Right lobe of liver (tissue), 6 donors: Measurements from ENCODE around the gene MME. TPM values are rescaled to one million over a fixed set of nuclear protein-coding genes. Genes with fewer than 3 reads are reported as not detected.

Experiments
- ATAC-seq, 4 donors: fragments of 200-7000 bp; cut with Tn5 transposase; one replicate each; pipeline ENCODE4 v1.9.1; 2020; ENCODE audit warnings: mild to moderate bottlenecking in 4 of 4, moderate library complexity in 4 of 4
- DNase-seq, 3 donors: peaks; one replicate each; pipeline ENCODE4 v3.0.0-alpha.2; 2020
- H3K27ac ChIP-seq, 3 donors: fragments of 200-600 bp; one replicate each; pipeline ENCODE4 v1.8.0; 2022
- H3K27me3 ChIP-seq, 2 donors: fragments of 200-600 bp; one replicate each; pipeline ENCODE4 v1.8.0; 2022
- H3K36me3 ChIP-seq, 4 donors: fragments of 200-600 bp; sonication (generic) in 1 of 4; one replicate each; pipeline versions ENCODE4 v1.5.1 to v1.8.0; 2017 to 2022; ENCODE audit warnings: control low read depth in 1 of 4
- H3K4me1 ChIP-seq, 4 donors: fragments of 200-600 bp; sonication (generic) in 1 of 4; one replicate each; pipeline versions ENCODE4 v1.5.1 to v1.8.0; 2017 to 2022; ENCODE audit warnings: control low read depth in 1 of 4
- H3K4me3 ChIP-seq, 3 donors: fragments of 200-600 bp; one replicate each; pipeline ENCODE4 v1.8.0; 2022
- H3K9me3 ChIP-seq, 4 donors: fragments of 200-600 bp; sonication (generic) in 1 of 4; one replicate each; pipeline versions ENCODE4 v1.5.1 to v1.8.0; 2017 to 2022; ENCODE audit warnings: control low read depth in 1 of 4
- CTCF ChIP-seq, 4 donors: fragments of 200-600 bp in 3 of 4; fragments of 450-650 bp in 1 of 4; IDR thresholded peaks; one replicate each; pipeline versions ENCODE4 v1.5.1 to v1.8.0; 2016 to 2022; ENCODE audit warnings: antibody characterized with exemption in 4 of 4, mild to moderate bottlenecking in 2 of 4
- POLR2A ChIP-seq: fragments of 450-650 bp; IDR thresholded peaks from one replicate; pipeline ENCODE4 v1.6.1; 2017; ENCODE audit warnings: antibody characterized with exemption, mild to moderate bottlenecking
- WGBS: methylation state at CpG from one replicate; pipeline ENCODE4 v1.1.6; 2018; ENCODE audit warnings: low coverage, low lambda C conversion rate; ENCODE audit not compliant: insufficient coverage; ENCODE audit errors: missing lambda C conversion rate; 5-methylcytosine and 5-hydroxymethylcytosine counted together
- intact Hi-C, 2 donors: fragments of 100-400 bp; cut with DNase I; formaldehyde crosslinking; loops; one replicate each; pipeline versions ENCODE4 v1.11.2 to v1.14.1; 2022
- total RNA-seq, 6 experiments: library from RNA; depleted of rRNA in 2 of 6; stranded (reverse); fragments of >200 nt in 2 of 6; fragmentation: NEBNext Ultra II Directional in 3 of 6; extraction: Animal tissue kit (Norgen Biotek cat#: 25700) in 3 of 6; gene quantifications; one replicate each; pipeline versions ENCODE4 v1.1.0 to v1.2.4, GENCODE V29; 2016 to 2023
- donor health status: DM: no; HTN: yes; CAD: no.
- donor health status: DM: no; HTN: no; CAD: no.
- donor health status: DM: no; HTN: no; CAD: no.
- donor health status: DM: no; HTN: yes; CAD: no.
- donor health status: DM: no; HTN: yes; CAD: no.

MME gene
- total RNA-seq, 6 experiments from 2014 or later: 9.9 to 79.1 (median 35.1) TPM

- Histone ChIP-seq H3K4me1 (no peaks in the 10 kb centered on the region), H3K27ac (no peak overlapping the region), H3K4me3 (no peak overlapping the region), H3K36me3 (peaks cover 0 to 4% (median 0%) of the 10 kb centered on the region in 4 donors), H3K9me3 (no peaks in the 10 kb centered on the region), H3K27me3 (no peaks in the 10 kb centered on the region)
- DNase-seq: no peak
- intact Hi-C loops: no loop called here
- no peak for ATAC-seq
- no peak for TF ChIP-seq POLR2A
- no peak for TF ChIP-seq CTCF (IDR thresholded peaks at IDR 0.05)
- 72% methylated on average over 3 of the region's 7 CpGs for WGBS
Observed at GRCh38 chr3:155093261-155093660, 13.1 kb downstream of the MME start.

- no peaks in the 10 kb centered on the region for H3K27me3 ChIP-seq
- DNase-seq (no peak), ATAC-seq (no peak)
- H3K9me3 ChIP-seq: no peaks in the 10 kb centered on the region
- H3K4me1 ChIP-seq: no peaks in the 10 kb centered on the region
- H3K36me3 ChIP-seq: no peaks in the 10 kb centered on the region
- H3K27ac ChIP-seq: no peak overlapping the region
- WGBS: 83% methylated on average over 3 of the region's 4 CpGs
- intact Hi-C loops: no loop called here
- TF ChIP-seq POLR2A (no peak), CTCF (IDR thresholded peaks at IDR 0.05) (no peak)
- no peak overlapping the region for H3K4me3 ChIP-seq
Observed at GRCh38 chr3:155096303-155097008, 16.3 kb downstream of the MME start.

GRCh38 chr3:155097009-155097349 lies 16.9 kb downstream of the MME start:
- intact Hi-C loops: no loop called here
- Histone ChIP-seq H3K9me3 (no peaks in the 10 kb centered on the region), H3K4me1 (no peaks in the 10 kb centered on the region), H3K4me3 (no peak overlapping the region), H3K36me3 (no peaks in the 10 kb centered on the region), H3K27me3 (no peaks in the 10 kb centered on the region), H3K27ac (no peak overlapping the region)
- TF ChIP-seq CTCF (IDR thresholded peaks at IDR 0.05): no peak
- no peak for TF ChIP-seq POLR2A
- DNase-seq (no peak), ATAC-seq (no peak)
- 76% methylated on average over 2 of the region's 2 CpGs for WGBS

GRCh38 chr3:155101398-155101797 lies 21.3 kb downstream of the MME start:
- H3K4me1 ChIP-seq: no peaks in the 10 kb centered on the region
- TF ChIP-seq POLR2A (no peak), CTCF (IDR thresholded peaks at IDR 0.05) (no peak)
- no peak overlapping the region for H3K27ac ChIP-seq
- no peaks in the 10 kb centered on the region for H3K9me3 ChIP-seq
- no peak overlapping the region for H3K4me3 ChIP-seq
- intact Hi-C loops: no loop called here
- no peaks in the 10 kb centered on the region for H3K27me3 ChIP-seq
- no peaks in the 10 kb centered on the region for H3K36me3 ChIP-seq
- DNase-seq: no peak
- ATAC-seq: no peak
- WGBS: 67% methylated on average over 2 of the region's 2 CpGs
